Measurements from ENCODE around the gene TMC8.

TMC8 gene

GRCh38 chr17:78092794-78093324 is 37.7 kb upstream of the TMC8 start:
- Histone ChIP-seq H3K36me3 (ENCODE audit: insufficient read depth, low read length) (peaks cover 19% of the 10 kb centered on the region), H2AFZ (ENCODE audit: low read length) (no peak overlapping the region), H3K4me3 (ENCODE audit: low read depth, low read length, poor library complexity, severe bottlenecking) (no peak overlapping the region), H3K79me2 (ENCODE audit: insufficient read depth, low read length) (no peaks in the 10 kb centered on the region), H3K9me2 (ENCODE audit: low read depth, low read length) (no peaks in the 10 kb centered on the region), H3K4me2 (ENCODE audit: low read length) (no peak overlapping the region), H3F3A (ENCODE audit: insufficient read depth, low read length) (no peaks in the 10 kb centered on the region), H3K9me3 (ENCODE audit: low read length) (no peaks in the 10 kb centered on the region), H4K20me1 (ENCODE audit: insufficient read depth, low read length) (no peaks in the 10 kb centered on the region), H3K9ac (ENCODE audit: low read length) (no peak overlapping the region), H3K4me1 (ENCODE audit: insufficient read depth, low read length, severe bottlenecking) (no peaks in the 10 kb centered on the region), H3K27me3 (ENCODE audit: insufficient read depth, low read length) (no peaks in the 10 kb centered on the region), H3K27ac (ENCODE audit: low read depth, low read length, poor library complexity, severe bottlenecking) (no peak overlapping the region)
- TF ChIP-seq EZH2 (IDR thresholded peaks at IDR 0.05; ENCODE audit: borderline replicate concordance, low read length) (no peak), CTCF (IDR thresholded peaks at IDR 0.05; ENCODE audit: low read length) (no peak)

- no peaks in the 10 kb centered on the region for H3F3A ChIP-seq (ENCODE audit: insufficient read depth, low read length)
- no peak overlapping the region for H2AFZ ChIP-seq (ENCODE audit: low read length)
- peaks cover 31% of the 10 kb centered on the region for H3K36me3 ChIP-seq (ENCODE audit: insufficient read depth, low read length)
- no peaks in the 10 kb centered on the region for H3K27me3 ChIP-seq (ENCODE audit: insufficient read depth, low read length)
- H3K4me3 ChIP-seq (ENCODE audit: low read depth, low read length, poor library complexity, severe bottlenecking), result no peak overlapping the region
- no peaks in the 10 kb centered on the region for H3K4me1 ChIP-seq (ENCODE audit: insufficient read depth, low read length, severe bottlenecking)
- H3K9me2 ChIP-seq (ENCODE audit: low read depth, low read length), result no peaks in the 10 kb centered on the region
- H3K9me3 ChIP-seq (ENCODE audit: low read length), result no peaks in the 10 kb centered on the region
- no peaks in the 10 kb centered on the region for H3K79me2 ChIP-seq (ENCODE audit: insufficient read depth, low read length)
- H3K9ac ChIP-seq (ENCODE audit: low read length), result no peak overlapping the region
- no peaks in the 10 kb centered on the region for H4K20me1 ChIP-seq (ENCODE audit: insufficient read depth, low read length)
- TF ChIP-seq EZH2 (IDR thresholded peaks at IDR 0.05; ENCODE audit: borderline replicate concordance, low read length) (no peak), CTCF (IDR thresholded peaks at IDR 0.05; ENCODE audit: low read length) (no peak)
- no peak overlapping the region for H3K4me2 ChIP-seq (ENCODE audit: low read length)
- H3K27ac ChIP-seq (ENCODE audit: low read depth, low read length, poor library complexity, severe bottlenecking), result no peak overlapping the region
Observed at GRCh38 chr17:78095035-78095434, 35.5 kb upstream of the TMC8 start.

- H2AFZ ChIP-seq (ENCODE audit: low read length), result no peak overlapping the region
- no peak overlapping the region for H3K4me3 ChIP-seq (ENCODE audit: low read depth, low read length, poor library complexity, severe bottlenecking)
- H3K36me3 ChIP-seq (ENCODE audit: insufficient read depth, low read length), result peaks cover 38% of the 10 kb centered on the region
- no peak overlapping the region for H3K9ac ChIP-seq (ENCODE audit: low read length)
- H3K79me2 ChIP-seq (ENCODE audit: insufficient read depth, low read length), result no peaks in the 10 kb centered on the region
- TF ChIP-seq EZH2 (IDR thresholded peaks at IDR 0.05; ENCODE audit: borderline replicate concordance, low read length), result no peak
- TF ChIP-seq CTCF (IDR thresholded peaks at IDR 0.05; ENCODE audit: low read length), result no peak
- H3F3A ChIP-seq (ENCODE audit: insufficient read depth, low read length), result no peaks in the 10 kb centered on the region
- no peak overlapping the region for H3K27ac ChIP-seq (ENCODE audit: low read depth, low read length, poor library complexity, severe bottlenecking)
- H3K4me2 ChIP-seq (ENCODE audit: low read length), result no peak overlapping the region
- H3K4me1 ChIP-seq (ENCODE audit: insufficient read depth, low read length, severe bottlenecking), result no peaks in the 10 kb centered on the region
- no peaks in the 10 kb centered on the region for H3K9me2 ChIP-seq (ENCODE audit: low read depth, low read length)
- no peaks in the 10 kb centered on the region for H3K27me3 ChIP-seq (ENCODE audit: insufficient read depth, low read length)
- H4K20me1 ChIP-seq (ENCODE audit: insufficient read depth, low read length), result no peaks in the 10 kb centered on the region
- H3K9me3 ChIP-seq (ENCODE audit: low read length), result no peaks in the 10 kb centered on the region
Observed at GRCh38 chr17:78096093-78096492, 34.5 kb upstream of the TMC8 start.

Measured in OCI-LY1 (cell line).